ENCODE results near the gene BMP7.

The BMP7 gene

GRCh38 chr20:57256205-57256604 lies 10.2 kb downstream of the BMP7 start:
- Histone ChIP-seq H3K4me1 (ENCODE audit: control insufficient read depth in 1 of 2, insufficient read depth in 2 of 2, low read length in 2 of 2) (no peaks in the 10 kb centered on the region), H3K27me3 (ENCODE audit: low read depth, low read length) (no peaks in the 10 kb centered on the region), H3K27ac (ENCODE audit: low read length) (no peak overlapping the region), H3K9me3 (ENCODE audit: control insufficient read depth in 1 of 2, low read length in 2 of 2) (no peaks in the 10 kb centered on the region), H3K36me3 (ENCODE audit: control insufficient read depth in 1 of 2, insufficient read depth in 2 of 2, low read length in 2 of 2) (no peaks in the 10 kb centered on the region), H3K4me3 (ENCODE audit: low read depth in 1 of 2, low read length in 2 of 2) (no peak overlapping the region)

- H3K4me3 ChIP-seq (ENCODE audit: low read depth in 1 of 2, low read length in 2 of 2): no peak overlapping the region
- no peaks in the 10 kb centered on the region for H3K9me3 ChIP-seq (ENCODE audit: control insufficient read depth in 1 of 2, low read length in 2 of 2)
- H3K36me3 ChIP-seq (ENCODE audit: control insufficient read depth in 1 of 2, insufficient read depth in 2 of 2, low read length in 2 of 2): no peaks in the 10 kb centered on the region
- no peak overlapping the region for H3K27ac ChIP-seq (ENCODE audit: low read length)
- no peaks in the 10 kb centered on the region for H3K27me3 ChIP-seq (ENCODE audit: low read depth, low read length)
- H3K4me1 ChIP-seq (ENCODE audit: control insufficient read depth in 1 of 2, insufficient read depth in 2 of 2, low read length in 2 of 2): no peaks in the 10 kb centered on the region
Measured at GRCh38 chr20:57255183-57255582, 11.3 kb downstream of the BMP7 start.

GRCh38 chr20:57252559-57253162 lies 13.8 kb downstream of the BMP7 start:
- H3K9me3 ChIP-seq (ENCODE audit: control insufficient read depth in 1 of 2, low read length in 2 of 2): no peaks in the 10 kb centered on the region
- no peaks in the 10 kb centered on the region for H3K36me3 ChIP-seq (ENCODE audit: control insufficient read depth in 1 of 2, insufficient read depth in 2 of 2, low read length in 2 of 2)
- H3K27me3 ChIP-seq (ENCODE audit: low read depth, low read length): no peaks in the 10 kb centered on the region
- H3K27ac ChIP-seq (ENCODE audit: low read length): no peak overlapping the region
- H3K4me1 ChIP-seq (ENCODE audit: control insufficient read depth in 1 of 2, insufficient read depth in 2 of 2, low read length in 2 of 2): no peaks in the 10 kb centered on the region
- H3K4me3 ChIP-seq (ENCODE audit: low read depth in 1 of 2, low read length in 2 of 2): no peak overlapping the region

DNA sequence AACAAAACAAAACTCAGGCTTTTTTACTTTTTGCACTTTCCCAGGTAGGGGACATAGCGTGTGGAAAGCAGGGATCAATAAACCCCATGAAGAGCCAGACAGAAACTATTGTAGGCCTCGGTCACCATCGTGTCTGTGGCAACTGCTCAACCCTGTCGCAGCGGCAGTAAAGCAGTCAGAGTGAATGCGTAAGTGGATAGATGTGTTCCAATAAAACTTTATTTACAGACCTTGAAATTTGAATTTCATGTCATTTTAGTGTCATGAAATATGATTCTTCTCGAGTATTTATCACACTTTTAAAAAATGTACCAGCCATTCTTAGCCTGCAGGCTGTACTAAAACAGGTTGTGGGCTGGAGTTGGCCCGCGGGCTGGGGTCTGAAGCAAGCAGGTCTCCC lies 14.5 kb downstream of the BMP7 start:
- Histone ChIP-seq H3K4me3 (ENCODE audit: low read depth in 1 of 2, low read length in 2 of 2) (no peak overlapping the region), H3K27me3 (ENCODE audit: low read depth, low read length) (no peaks in the 10 kb centered on the region), H3K4me1 (ENCODE audit: control insufficient read depth in 1 of 2, insufficient read depth in 2 of 2, low read length in 2 of 2) (no peaks in the 10 kb centered on the region), H3K9me3 (ENCODE audit: control insufficient read depth in 1 of 2, low read length in 2 of 2) (no peaks in the 10 kb centered on the region), H3K27ac (ENCODE audit: low read length) (no peak overlapping the region), H3K36me3 (ENCODE audit: control insufficient read depth in 1 of 2, insufficient read depth in 2 of 2, low read length in 2 of 2) (no peaks in the 10 kb centered on the region)

DNA sequence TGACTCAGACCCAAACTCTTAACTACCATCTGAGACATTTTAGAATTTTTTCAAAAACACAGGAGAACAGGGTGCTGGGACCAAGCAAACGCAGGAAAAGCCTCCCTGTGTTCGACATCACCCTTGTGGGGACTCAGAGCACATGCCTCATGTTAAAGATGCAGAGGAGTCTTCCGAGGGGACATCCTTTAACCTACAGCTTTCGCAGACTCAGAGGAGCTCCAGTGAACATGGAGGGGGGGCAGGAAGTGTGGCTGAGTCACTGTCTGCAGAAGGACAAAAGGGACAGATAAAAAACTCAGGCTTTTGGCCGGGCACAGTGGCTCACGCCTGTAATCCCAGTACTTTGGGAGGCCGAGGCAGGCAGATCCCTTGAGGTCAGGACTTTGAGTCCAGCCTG lies 15.1 kb downstream of the BMP7 start:
- H3K27ac ChIP-seq (ENCODE audit: low read length): no peak overlapping the region
- H3K4me1 ChIP-seq (ENCODE audit: control insufficient read depth in 1 of 2, insufficient read depth in 2 of 2, low read length in 2 of 2): no peaks in the 10 kb centered on the region
- H3K27me3 ChIP-seq (ENCODE audit: low read depth, low read length): no peaks in the 10 kb centered on the region

GRCh38 chr20:57250607-57251343 lies 15.7 kb downstream of the BMP7 start:
- H3K9me3 ChIP-seq (ENCODE audit: control insufficient read depth in 1 of 2, low read length in 2 of 2): no peaks in the 10 kb centered on the region
- no peaks in the 10 kb centered on the region for H3K27me3 ChIP-seq (ENCODE audit: low read depth, low read length)
- H3K4me1 ChIP-seq (ENCODE audit: control insufficient read depth in 1 of 2, insufficient read depth in 2 of 2, low read length in 2 of 2): no peaks in the 10 kb centered on the region
- H3K36me3 ChIP-seq (ENCODE audit: control insufficient read depth in 1 of 2, insufficient read depth in 2 of 2, low read length in 2 of 2): no peaks in the 10 kb centered on the region
- H3K27ac ChIP-seq (ENCODE audit: low read length): no peak overlapping the region
- H3K4me3 ChIP-seq (ENCODE audit: low read depth in 1 of 2, low read length in 2 of 2): no peak overlapping the region

More for the DNA sequence above, 15.1 kb downstream of the BMP7 start:
- Histone ChIP-seq H3K4me3 (ENCODE audit: low read depth in 1 of 2, low read length in 2 of 2) (no peak overlapping the region), H3K36me3 (ENCODE audit: control insufficient read depth in 1 of 2, insufficient read depth in 2 of 2, low read length in 2 of 2) (no peaks in the 10 kb centered on the region), H3K9me3 (ENCODE audit: control insufficient read depth in 1 of 2, low read length in 2 of 2) (no peaks in the 10 kb centered on the region)

- Histone ChIP-seq H3K27me3 (ENCODE audit: low read depth, low read length) (no peaks in the 10 kb centered on the region), H3K27ac (ENCODE audit: low read length) (no peak overlapping the region), H3K4me1 (ENCODE audit: control insufficient read depth in 1 of 2, insufficient read depth in 2 of 2, low read length in 2 of 2) (no peaks in the 10 kb centered on the region)
Measured at GRCh38 chr20:57249772-57250171, 16.7 kb downstream of the BMP7 start.

DNA sequence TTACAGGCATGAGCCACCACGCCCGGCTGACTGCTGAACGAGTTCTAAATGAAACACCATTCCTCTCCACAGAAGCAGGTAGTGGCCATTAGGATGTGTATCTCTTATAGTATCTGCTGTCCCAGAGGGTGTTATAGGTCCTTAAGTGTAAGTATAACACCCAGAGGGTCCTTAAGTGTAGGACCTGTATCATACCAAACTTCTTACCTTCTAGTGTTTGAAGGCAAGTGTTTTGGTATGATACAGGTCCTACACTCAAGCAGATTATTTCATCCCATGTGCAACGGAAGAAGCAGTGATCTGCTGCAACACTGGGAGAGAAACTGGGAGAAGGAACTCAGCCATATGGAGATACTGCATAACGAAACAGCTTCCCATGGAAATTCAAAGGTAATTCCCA lies 17.4 kb downstream of the BMP7 start:
- no peaks in the 10 kb centered on the region for H3K36me3 ChIP-seq (ENCODE audit: control insufficient read depth in 1 of 2, insufficient read depth in 2 of 2, low read length in 2 of 2)
- no peaks in the 10 kb centered on the region for H3K27me3 ChIP-seq (ENCODE audit: low read depth, low read length)

More at GRCh38 chr20:57249772-57250171, 16.7 kb downstream of the BMP7 start:
- Histone ChIP-seq H3K36me3 (ENCODE audit: control insufficient read depth in 1 of 2, insufficient read depth in 2 of 2, low read length in 2 of 2) (no peaks in the 10 kb centered on the region), H3K4me3 (ENCODE audit: low read depth in 1 of 2, low read length in 2 of 2) (no peak overlapping the region), H3K9me3 (ENCODE audit: control insufficient read depth in 1 of 2, low read length in 2 of 2) (no peaks in the 10 kb centered on the region)

DNA sequence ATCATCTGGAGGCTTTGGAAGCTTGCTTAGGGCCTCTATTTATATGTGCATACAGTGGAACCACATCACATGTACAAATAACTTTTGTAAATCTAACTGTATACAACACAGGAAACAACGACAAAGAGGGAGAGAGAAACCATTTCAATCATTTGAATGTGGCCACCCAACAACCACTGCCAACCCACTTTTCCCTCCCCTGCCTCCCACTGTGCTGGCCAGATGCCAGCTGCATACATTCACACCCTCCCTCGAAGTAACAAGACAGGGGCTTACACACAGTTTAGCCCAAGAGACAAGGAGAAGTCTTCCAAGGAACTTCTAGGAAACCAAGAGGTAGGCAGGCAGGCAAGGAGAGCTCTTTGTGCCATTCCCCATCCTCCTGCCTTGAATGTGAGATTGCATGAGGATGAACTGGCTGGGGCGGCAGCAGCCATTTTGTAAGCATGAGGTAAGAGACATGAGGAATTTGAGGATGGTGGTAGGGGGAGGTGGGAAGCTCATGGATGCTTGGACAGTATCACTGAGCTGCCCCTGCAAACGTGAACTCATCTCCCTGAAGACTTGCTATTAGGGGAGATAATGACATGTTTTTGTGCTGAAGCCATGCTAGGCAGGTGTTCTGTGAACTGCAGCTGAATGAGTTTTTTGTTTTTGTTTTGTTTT lies 18.2 kb downstream of the BMP7 start:
- no peak overlapping the region for H3K4me3 ChIP-seq (ENCODE audit: low read depth in 1 of 2, low read length in 2 of 2)
- H3K36me3 ChIP-seq (ENCODE audit: control insufficient read depth in 1 of 2, insufficient read depth in 2 of 2, low read length in 2 of 2): no peaks in the 10 kb centered on the region
- no peaks in the 10 kb centered on the region for H3K27me3 ChIP-seq (ENCODE audit: low read depth, low read length)
- no peaks in the 10 kb centered on the region for H3K9me3 ChIP-seq (ENCODE audit: control insufficient read depth in 1 of 2, low read length in 2 of 2)
- no peaks in the 10 kb centered on the region for H3K4me1 ChIP-seq (ENCODE audit: control insufficient read depth in 1 of 2, insufficient read depth in 2 of 2, low read length in 2 of 2)
- H3K27ac ChIP-seq (ENCODE audit: low read length): no peak overlapping the region

More for the DNA sequence above, 17.4 kb downstream of the BMP7 start:
- no peaks in the 10 kb centered on the region for H3K9me3 ChIP-seq (ENCODE audit: control insufficient read depth in 1 of 2, low read length in 2 of 2)
- no peak overlapping the region for H3K27ac ChIP-seq (ENCODE audit: low read length)
- H3K4me3 ChIP-seq (ENCODE audit: low read depth in 1 of 2, low read length in 2 of 2): no peak overlapping the region
- no peaks in the 10 kb centered on the region for H3K4me1 ChIP-seq (ENCODE audit: control insufficient read depth in 1 of 2, insufficient read depth in 2 of 2, low read length in 2 of 2)

GRCh38 chr20:57247292-57247965 lies 19.0 kb downstream of the BMP7 start:
- Histone ChIP-seq H3K9me3 (ENCODE audit: control insufficient read depth in 1 of 2, low read length in 2 of 2) (no peaks in the 10 kb centered on the region), H3K27ac (ENCODE audit: low read length) (no peak overlapping the region), H3K36me3 (ENCODE audit: control insufficient read depth in 1 of 2, insufficient read depth in 2 of 2, low read length in 2 of 2) (no peaks in the 10 kb centered on the region), H3K4me1 (ENCODE audit: control insufficient read depth in 1 of 2, insufficient read depth in 2 of 2, low read length in 2 of 2) (no peaks in the 10 kb centered on the region), H3K4me3 (ENCODE audit: low read depth in 1 of 2, low read length in 2 of 2) (no peak overlapping the region), H3K27me3 (ENCODE audit: low read depth, low read length) (no peaks in the 10 kb centered on the region)

DNA sequence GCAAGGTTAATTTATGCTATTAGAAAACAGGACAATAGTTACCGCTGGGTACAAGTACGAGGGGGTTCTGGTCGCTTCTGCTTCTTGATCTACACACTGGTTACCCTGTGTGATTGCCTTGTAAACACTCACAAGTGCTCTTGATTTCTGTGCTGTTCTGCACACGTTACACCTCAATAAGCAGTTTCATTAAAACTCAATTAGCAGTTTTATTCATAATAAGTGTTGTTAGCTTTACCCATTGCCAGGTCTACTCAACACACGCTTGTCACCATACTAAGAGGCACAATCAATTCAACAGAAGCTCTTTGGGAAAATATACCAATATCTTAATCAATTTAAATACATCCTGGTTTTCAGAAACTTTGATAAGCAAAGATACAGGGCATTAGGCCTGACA lies 20.4 kb downstream of the BMP7 start:
- no peak overlapping the region for H3K27ac ChIP-seq (ENCODE audit: low read length)
- no peaks in the 10 kb centered on the region for H3K9me3 ChIP-seq (ENCODE audit: control insufficient read depth in 1 of 2, low read length in 2 of 2)
- H3K27me3 ChIP-seq (ENCODE audit: low read depth, low read length): no peaks in the 10 kb centered on the region
- no peak overlapping the region for H3K4me3 ChIP-seq (ENCODE audit: low read depth in 1 of 2, low read length in 2 of 2)
- H3K4me1 ChIP-seq (ENCODE audit: control insufficient read depth in 1 of 2, insufficient read depth in 2 of 2, low read length in 2 of 2): peaks cover 0 to 4% of the 10 kb centered on the region in 2 donors
- no peaks in the 10 kb centered on the region for H3K36me3 ChIP-seq (ENCODE audit: control insufficient read depth in 1 of 2, insufficient read depth in 2 of 2, low read length in 2 of 2)

All from muscle layer of duodenum (tissue), 2 donors.